GM21515 (cell line): ENCODE results near the gene STAB1.

ENCODE experiments used
- ATAC-seq: cut with Tn5 transposase; IDR thresholded peaks from one replicate; pipeline ENCODE4 v1.9.1; 2021; ENCODE audit not compliant: unreplicated experiment

The STAB1 gene

DNA sequence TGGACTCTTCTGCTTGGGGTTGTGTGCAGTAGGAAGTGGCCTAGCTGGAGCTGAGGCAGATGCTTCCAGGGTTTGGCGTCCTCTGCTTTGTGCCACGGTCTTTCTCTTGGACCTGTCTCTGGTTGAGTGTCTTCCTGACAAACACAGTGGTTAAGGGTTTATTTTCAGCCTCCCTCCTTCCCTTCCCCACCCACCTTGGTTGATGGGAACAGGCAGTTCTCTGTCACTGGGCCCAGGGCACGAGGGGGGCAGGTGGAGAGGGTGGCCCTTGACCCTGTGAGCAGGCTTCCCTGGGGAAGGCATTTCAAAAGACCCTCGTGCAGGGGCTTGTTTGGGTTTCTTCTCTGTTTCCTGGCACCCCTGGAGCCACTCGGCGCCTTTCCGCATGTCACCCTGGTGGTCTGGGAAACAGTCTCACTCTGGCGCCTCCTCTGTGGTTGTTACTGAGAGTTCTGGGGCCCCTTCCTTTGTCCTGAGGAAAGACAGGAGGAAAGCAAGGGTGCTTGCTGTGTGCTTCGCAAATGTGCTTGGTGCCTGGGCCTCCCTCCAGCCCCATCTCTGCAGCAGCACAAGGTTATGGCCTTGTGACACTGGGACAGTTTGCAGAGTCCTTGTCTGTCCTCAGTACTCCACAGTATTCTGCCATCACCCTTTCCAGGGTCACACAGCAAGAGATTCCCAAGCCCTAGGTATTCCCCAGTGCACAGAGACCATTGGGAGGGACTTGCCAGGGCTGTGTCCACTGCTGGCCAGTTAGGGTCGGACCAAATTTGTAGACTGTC, 10.3 kb upstream of the STAB1 start:
- ATAC-seq: no peak

DNA sequence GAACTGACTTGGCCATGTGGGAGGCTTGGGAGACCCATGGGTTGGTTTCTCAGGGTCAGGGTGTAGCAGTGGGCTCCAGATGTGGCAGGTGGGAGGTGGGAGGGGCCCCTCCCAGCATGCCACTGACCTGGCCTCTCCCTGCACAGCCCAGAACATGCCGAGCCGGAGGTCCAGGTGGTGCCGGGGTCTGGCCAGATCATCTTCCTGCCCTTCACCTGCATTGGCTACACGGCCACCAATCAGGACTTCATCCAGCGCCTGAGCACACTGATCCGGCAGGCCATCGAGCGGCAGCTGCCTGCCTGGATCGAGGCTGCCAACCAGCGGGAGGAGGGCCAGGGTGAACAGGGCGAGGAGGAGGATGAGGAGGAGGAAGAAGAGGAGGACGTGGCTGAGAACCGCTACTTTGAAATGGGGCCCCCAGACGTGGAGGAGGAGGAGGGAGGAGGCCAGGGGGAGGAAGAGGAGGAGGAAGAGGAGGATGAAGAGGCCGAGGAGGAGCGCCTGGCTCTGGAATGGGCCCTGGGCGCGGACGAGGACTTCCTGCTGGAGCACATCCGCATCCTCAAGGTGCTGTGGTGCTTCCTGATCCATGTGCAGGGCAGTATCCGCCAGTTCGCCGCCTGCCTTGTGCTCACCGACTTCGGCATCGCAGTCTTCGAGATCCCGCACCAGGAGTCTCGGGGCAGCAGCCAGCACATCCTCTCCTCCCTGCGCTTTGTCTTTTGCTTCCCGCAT, 7.9 kb upstream of the STAB1 start:
- ATAC-seq: no peak

DNA sequence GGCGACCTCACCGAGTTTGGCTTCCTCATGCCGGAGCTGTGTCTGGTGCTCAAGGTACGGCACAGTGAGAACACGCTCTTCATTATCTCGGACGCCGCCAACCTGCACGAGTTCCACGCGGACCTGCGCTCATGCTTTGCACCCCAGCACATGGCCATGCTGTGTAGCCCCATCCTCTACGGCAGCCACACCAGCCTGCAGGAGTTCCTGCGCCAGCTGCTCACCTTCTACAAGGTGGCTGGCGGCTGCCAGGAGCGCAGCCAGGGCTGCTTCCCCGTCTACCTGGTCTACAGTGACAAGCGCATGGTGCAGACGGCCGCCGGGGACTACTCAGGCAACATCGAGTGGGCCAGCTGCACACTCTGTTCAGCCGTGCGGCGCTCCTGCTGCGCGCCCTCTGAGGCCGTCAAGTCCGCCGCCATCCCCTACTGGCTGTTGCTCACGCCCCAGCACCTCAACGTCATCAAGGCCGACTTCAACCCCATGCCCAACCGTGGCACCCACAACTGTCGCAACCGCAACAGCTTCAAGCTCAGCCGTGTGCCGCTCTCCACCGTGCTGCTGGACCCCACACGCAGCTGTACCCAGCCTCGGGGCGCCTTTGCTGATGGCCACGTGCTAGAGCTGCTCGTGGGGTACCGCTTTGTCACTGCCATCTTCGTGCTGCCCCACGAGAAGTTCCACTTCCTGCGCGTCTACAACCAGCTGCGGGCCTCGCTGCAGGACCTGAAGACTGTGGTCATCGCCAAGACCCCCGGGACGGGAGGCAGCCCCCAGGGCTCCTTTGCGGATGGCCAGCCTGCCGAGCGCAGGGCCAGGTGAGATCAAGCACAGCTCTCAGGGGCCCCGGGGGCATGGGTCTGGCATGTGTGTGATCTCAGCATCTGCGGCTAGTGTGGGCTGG, 7.1 kb upstream of the STAB1 start:
- no peak for ATAC-seq

DNA sequence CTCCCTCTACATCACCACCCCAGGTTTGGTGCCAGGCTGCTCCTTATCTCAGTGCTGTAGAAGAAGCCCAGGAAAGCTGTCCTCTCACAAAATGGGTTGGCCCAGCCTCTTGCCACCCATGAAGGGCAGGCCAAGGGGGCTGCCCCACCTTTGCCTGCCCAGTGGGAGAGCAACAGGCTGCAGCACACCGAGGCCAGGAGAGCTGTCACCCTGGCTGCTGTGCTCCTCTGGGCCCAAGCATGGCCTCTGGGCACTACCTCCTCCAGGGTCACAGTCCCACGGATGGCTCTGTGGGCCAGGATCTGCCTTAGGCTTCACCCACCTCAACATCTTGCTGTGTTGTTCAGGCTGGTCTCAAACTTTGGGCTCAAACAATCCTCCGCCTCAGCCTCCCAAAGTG, 6.4 kb upstream of the STAB1 start:
- no peak for ATAC-seq

DNA sequence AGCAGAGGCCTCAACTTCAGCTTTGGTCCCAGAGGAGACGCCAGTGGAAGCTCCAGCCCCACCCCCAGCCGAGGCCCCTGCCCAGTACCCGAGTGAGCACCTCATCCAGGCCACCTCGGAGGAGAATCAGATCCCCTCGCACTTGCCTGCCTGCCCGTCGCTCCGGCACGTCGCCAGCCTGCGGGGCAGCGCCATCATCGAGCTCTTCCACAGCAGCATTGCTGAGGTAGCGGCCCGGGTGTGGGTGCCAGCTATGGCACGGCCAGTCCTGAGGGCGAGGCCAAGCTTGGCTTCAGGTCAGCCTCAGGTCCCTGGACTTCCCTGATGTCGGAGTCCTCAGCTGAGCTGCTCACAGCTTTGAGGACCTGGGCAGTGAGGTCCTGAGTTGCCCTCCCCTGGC, 5.7 kb upstream of the STAB1 start:
- no peak for ATAC-seq

DNA sequence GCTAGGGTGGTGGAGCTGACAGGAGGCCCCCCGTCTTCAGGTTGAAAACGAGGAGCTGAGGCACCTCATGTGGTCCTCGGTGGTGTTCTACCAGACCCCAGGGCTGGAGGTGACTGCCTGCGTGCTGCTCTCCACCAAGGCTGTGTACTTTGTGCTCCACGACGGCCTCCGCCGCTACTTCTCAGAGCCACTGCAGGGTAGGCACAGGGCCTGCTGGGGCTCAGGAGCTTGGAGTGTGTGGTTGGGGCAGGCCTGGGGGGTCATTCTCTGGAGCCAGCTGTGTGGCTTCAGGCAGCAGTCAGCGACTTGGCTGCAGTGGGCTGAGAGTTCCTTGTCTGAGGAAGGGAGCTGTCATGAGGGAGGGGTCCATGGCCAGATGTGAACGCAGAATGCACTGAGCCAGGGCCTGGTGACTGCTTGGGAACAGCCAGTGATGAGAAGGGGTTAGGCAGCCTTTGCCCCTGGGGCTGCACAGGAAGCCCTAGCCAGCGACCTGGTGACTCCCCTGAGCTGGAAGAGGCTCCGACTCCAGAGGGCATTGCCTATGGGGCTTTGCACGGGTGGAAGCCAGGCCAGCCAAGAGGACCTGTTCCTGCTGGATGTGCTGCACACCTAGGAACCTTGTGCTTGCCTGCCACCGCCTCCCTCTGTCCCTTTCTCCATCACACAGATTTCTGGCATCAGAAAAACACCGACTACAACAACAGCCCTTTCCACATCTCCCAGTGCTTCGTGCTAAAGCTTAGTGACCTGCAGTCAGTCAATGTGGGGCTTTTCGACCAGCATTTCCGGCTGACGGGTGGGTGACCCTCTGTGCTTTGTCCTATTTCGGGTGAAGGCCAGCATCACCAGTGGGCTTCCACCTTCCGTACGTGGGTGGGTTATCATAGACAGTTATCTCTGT, 4.9 kb upstream of the STAB1 start:
- no peak for ATAC-seq

DNA sequence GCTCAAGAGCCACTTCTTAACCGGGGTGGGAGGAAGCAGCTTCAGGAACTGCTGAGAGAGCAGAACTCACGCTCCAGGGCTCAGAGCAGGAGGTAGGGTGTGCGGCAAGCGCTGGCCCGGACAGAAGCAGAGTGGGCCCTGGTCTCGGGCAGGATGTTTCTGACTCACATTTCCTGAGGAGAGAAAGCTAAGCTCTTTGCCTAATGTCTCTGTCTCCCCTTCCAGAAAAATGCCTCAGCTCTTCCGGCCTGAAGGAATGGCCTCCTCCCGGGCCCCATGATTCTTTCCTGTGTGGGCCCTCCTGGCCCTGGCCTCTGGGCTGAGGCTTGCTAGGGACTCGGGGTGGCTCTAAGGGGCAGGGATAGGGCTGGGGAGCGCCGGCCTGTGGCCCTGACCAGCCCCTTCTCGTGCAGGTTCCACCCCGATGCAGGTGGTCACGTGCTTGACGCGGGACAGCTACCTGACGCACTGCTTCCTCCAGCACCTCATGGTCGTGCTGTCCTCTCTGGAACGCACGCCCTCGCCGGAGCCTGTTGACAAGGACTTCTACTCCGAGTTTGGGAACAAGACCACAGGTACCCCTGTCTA, 4.1 kb upstream of the STAB1 start:
- no peak for ATAC-seq

DNA sequence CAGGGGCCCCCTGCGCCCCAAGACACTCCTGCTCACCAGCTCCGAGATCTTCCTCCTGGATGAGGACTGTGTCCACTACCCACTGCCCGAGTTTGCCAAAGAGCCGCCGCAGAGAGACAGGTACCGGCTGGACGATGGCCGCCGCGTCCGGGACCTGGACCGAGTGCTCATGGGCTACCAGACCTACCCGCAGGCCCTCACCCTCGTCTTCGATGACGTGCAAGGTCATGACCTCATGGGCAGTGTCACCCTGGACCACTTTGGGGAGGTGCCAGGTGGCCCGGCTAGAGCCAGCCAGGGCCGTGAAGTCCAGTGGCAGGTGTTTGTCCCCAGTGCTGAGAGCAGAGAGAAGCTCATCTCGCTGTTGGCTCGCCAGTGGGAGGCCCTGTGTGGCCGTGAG, 3.1 kb upstream of the STAB1 start:
- ATAC-seq: no peak

DNA sequence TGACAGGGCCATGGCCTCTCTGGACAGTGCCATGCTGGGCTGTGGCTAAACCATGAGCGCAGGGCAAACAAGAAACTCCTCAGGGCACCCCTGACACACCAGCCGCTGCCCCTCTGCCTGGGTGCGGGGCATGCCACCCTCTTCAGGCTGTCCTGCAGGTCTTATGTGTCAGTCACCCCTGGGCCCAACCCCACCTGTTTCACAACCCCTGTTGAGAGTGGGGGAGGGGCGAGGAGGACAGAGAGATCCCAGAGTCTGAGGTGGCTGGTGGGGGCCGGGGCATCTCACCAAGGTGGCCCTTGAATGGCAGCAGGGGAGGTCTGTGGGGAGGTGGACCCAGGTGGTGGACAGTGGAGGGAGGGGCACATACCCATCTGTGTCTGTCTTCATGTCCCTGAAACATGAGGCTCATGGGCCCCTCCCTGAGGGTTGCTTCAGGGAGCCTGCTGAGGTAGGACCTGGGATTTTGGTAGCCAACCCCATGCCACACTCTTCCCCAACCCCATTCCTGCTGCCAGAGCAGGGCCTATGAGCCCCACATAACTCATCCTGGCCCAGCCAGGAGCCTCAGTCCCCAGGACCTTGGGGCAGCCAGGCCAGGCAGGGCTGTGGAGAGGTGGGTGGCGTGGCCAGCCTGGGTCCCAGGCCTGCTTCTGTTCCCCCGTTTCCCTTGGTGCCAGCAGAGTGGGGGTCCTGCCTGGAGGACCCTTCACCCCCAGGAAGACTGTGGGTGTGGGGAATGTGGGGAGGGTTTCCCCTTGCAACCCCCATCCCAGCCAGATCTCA, 1.7 kb upstream of the STAB1 start:
- ATAC-seq: no peak

DNA sequence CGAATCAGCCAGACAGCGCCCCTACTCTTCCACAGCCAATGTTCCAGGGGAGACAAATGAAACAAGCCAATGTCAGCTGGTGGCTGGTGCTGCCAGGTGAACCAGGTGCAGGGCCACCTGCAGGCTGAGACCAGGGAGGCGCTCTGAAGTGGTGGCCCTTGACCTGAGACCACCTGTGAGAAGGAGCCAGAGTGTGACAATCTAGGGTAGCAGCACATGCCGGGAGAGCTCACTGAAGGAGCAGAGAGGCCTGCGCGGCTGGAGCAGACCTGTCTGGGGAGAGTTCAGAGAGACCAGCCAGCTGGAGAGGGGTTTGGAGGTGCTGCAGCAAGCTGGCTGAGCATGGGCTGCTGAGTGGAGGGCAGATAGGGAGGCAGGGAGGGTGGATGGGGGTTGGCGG, 693 bp upstream of the STAB1 start:
- no peak for ATAC-seq

DNA sequence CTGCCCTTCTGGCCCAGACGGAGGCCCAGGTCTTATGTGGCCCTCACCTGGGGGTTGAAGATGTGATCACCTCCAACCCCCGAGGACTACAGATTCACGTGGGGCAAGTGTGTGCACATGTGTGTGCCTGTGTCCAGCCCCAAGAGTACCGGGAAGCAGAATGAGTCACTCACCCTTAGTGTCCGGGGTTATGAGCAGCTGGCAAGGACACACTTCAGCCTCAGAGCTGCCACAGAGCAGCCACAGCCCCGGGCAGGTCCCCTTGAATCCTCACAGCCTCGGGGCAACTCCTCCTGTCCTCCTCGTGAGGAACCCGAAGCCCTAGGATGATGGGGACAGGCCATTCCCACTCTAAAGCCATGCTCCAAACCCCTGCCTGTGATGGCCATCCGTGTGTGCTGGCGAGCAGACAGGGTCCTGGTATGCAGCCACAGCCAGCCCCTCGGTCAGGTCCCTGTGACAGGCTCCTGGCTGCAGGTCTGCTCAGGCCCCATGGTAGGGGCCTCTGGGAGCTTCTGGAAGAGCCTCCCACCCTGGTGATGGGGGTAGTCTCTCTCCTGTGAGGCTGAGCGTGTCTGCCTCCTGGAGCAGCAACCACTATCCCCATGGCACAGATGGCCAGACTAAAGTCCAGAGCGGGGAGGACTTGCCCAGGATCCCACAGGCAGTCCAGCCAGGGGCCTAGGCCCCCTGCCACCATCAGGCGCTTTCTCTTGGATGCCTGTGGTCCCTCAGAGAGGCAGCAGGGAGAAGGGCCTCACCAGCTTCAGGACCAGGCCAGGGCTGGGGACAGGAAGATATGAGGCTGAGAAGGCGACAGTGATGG, 852 bp downstream of the STAB1 start:
- ATAC-seq: no peak

DNA sequence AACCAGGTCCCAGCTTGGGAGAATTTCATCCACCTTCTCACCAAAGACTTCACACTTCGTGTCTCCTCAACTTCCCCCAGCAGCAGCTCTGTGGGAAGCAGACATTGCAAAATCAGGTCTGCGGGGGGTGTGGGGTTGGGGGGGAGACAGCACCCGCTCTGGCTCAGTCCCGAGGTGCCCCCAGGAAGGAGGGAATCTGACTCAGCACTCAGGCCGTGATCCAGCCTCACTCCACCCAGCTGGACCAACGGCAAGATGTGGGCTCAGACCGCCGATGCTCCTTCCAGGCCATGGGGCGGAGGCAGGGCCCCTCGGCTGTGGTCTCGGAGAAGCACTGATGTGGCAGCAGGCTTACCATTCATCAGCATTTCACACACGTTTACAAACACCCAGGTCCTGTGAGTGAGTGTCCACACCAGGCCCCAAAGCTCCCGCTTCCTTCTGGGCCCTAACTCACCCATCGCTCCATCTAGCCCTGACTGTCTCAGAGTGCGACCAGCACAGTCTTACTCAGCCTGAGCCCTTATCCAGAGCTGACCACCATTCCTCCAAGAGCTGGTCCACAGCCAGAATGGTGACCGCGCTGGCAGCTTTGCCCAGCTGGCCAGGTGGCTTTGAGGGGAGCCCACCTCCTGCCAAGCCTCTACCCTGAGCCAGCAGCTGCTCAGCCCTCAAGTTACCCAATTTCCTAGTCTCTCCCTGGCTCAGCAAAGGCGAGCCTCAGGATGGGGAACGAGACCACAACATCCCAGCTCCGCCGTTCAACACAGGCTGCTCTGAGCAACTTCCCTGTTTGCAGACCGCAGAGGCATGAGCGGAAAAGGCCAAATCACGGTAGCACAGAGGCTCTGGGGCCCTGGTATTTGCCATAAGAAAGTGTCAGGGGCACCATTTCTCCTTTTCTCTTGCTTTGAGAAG, 3.3 kb downstream of the STAB1 start:
- ATAC-seq: no peak

DNA sequence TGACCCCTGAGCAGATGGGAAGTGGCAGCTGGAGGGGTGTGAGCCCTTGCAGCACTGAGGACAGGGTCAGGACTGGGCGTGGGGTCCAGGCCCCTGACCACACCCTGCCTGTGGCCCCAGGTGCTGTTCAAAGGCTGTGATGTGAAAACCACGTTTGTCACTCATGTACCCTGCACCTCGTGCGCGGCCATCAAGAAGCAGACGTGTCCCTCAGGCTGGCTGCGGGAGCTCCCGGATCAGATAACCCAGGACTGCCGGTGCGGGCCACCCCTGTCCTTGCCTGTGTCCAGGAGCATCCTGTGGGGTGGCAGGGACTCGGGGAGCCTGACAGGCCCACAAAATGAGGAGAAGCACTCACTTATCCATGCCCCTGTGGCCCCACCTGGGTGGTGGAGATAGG, 5.9 kb downstream of the STAB1 start:
- ATAC-seq: no peak

DNA sequence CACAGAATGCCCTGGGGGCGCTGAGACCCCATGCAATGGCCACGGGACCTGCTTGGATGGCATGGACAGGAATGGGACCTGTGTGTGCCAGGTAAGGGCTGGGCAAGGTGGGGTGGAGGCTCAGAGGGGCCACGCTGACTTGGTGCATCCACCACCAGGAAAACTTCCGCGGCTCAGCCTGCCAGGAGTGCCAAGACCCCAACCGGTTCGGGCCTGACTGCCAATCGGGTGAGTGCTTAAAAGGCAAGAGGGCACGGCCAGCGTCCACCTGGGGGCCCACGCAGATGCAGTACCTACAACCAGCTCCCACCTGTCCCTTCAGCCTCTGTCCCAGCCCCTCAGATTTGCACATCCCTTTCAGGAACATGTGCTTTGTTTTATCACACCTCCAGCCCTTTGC, 6.9 kb downstream of the STAB1 start:
- ATAC-seq: no peak

DNA sequence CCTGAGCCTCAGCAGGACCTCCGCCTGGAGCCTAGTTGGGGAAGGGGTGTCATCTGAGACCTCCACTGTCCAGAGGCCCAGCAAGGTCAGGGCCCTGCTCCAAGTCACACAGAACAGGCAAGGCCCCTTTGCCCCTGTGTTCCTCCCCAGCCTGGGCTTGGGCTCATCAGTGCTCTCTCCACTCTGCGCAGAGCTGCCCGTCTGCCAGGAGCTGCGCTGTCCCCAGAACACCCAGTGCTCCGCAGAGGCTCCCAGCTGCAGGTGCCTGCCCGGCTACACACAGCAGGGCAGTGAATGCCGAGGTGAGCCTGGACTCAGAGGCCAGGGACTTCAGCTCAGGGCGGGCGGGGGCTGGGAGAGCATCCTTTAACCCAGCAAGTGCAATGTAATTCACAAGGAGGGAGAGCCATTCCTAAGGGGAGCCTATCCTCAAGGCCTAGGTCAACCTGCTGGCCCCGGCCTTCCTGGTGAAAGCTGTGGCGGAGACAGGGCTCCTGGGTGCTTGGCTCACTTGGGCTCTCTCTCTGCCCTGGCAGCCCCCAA, 7.7 kb downstream of the STAB1 start:
- no peak for ATAC-seq

DNA sequence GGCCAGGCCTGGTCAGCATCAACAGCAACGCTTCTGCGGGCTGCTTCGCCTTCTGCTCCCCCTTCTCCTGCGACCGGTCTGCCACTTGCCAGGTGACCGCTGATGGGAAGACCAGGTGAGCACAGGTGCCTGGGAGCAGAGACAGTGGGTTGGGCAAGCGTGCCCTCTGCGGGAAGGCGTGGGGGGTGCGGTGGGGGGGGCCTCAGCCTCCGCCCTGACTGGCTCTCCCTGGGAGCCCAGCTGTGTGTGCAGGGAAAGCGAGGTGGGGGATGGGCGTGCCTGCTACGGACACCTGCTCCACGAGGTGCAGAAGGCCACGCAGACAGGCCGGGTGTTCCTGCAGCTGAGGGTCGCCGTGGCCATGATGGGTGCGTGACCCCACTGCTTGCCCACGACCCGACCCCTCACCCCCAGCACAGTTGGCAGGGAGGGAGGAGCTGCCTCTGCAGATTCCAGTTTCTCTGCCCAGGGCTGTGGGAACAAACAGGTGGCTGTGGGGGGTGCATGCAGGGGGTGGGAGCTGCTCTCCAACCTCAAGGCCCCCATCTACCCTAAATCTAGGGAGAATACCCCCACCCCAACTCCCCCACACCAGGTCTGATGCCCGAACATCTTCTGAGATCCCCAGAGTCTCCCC, 8.8 kb downstream of the STAB1 start:
- ATAC-seq: no peak

DNA sequence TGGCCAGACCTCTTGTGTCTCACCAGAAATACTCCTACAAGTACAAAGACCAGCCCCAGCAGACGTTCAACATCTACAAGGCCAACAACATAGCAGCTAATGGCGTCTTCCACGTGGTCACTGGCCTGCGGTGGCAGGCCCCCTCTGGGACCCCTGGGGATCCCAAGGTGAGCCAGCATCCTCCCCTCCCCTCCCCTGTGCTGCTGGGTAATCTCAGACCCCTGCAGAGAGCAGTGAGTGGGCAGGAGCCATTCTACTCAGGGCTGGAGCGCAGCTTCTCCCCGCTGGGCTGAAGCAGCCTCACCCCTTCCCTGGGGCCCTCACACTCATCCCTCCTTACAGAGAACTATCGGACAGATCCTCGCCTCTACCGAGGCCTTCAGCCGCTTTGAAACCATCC, 9.8 kb downstream of the STAB1 start:
- no peak for ATAC-seq
